Measurements from ENCODE around the gene MORN5.

Gene MORN5

GRCh38 chr9:122144836-122145591 is 14.7 kb upstream of the MORN5 start:
- no peak for FAIRE-seq

GRCh38 chr9:122145592-122145863 is 14.2 kb upstream of the MORN5 start:
- no peak for FAIRE-seq

- no peak for FAIRE-seq
Observed at GRCh38 chr9:122151267-122151828, 8.4 kb upstream of the MORN5 start.

- no peak for FAIRE-seq
Observed at GRCh38 chr9:122155796-122156195, 3.9 kb upstream of the MORN5 start.

- FAIRE-seq, result no peak
Observed at GRCh38 chr9:122158202-122158601, 1.5 kb upstream of the MORN5 start.

GRCh38 chr9:122159925-122160246 is 178 bp downstream of the MORN5 start:
- no peak for FAIRE-seq

- FAIRE-seq, result no peak
Observed at GRCh38 chr9:122162415-122162814, 2.7 kb downstream of the MORN5 start.

GRCh38 chr9:122164286-122164685 is 4.6 kb downstream of the MORN5 start:
- FAIRE-seq, result no peak

GRCh38 chr9:122168356-122168755 is 8.6 kb downstream of the MORN5 start:
- no peak for FAIRE-seq

GRCh38 chr9:122172131-122172530 is 12.4 kb downstream of the MORN5 start:
- no peak for FAIRE-seq

GRCh38 chr9:122173670-122174069 is 14.0 kb downstream of the MORN5 start:
- FAIRE-seq, result no peak

GRCh38 chr9:122176916-122177315 is 17.2 kb downstream of the MORN5 start:
- no peak for FAIRE-seq

- no peak for FAIRE-seq
Observed at GRCh38 chr9:122179054-122179689, 19.5 kb downstream of the MORN5 start.

GRCh38 chr9:122179690-122180074 is 20.0 kb downstream of the MORN5 start:
- FAIRE-seq, result no peak

GRCh38 chr9:122180633-122181032 is 20.9 kb downstream of the MORN5 start:
- FAIRE-seq, result no peak

- FAIRE-seq, result no peak
Observed at GRCh38 chr9:122183501-122183900, 23.8 kb downstream of the MORN5 start.

GRCh38 chr9:122184551-122184950 is 24.8 kb downstream of the MORN5 start:
- FAIRE-seq, result no peak

- no peak for FAIRE-seq
Observed at GRCh38 chr9:122186301-122186700, 26.6 kb downstream of the MORN5 start.

- FAIRE-seq, result no peak
Observed at GRCh38 chr9:122186777-122187470, 27.2 kb downstream of the MORN5 start.

GRCh38 chr9:122188369-122188768 is 28.7 kb downstream of the MORN5 start:
- no peak for FAIRE-seq

- no peak for FAIRE-seq
Observed at GRCh38 chr9:122190597-122191381, 31.1 kb downstream of the MORN5 start.

- FAIRE-seq, result no peak
Observed at GRCh38 chr9:122191584-122191983, 31.9 kb downstream of the MORN5 start.

GRCh38 chr9:122192261-122192875 is 32.7 kb downstream of the MORN5 start:
- FAIRE-seq, result no peak
